HEK293 (cell line): ENCODE data around the gene ADCYAP1R1.

Experiments used
- CTCF ChIA-PET: fragments of 350-600 bp; formaldehyde crosslinking; extraction: SDS; loops from one replicate; lab custom pipeline; 2021; ENCODE audit warnings: antibody characterized with exemption; lab: Yijun Ruan, JAX
- POLR2A ChIA-PET: fragments of 300-600 bp; formaldehyde crosslinking; extraction: SDS; loops from one replicate; lab custom pipeline; 2020; ENCODE audit warnings: antibody characterized with exemption, inconsistent platforms; lab: Yijun Ruan, JAX
- H3K27ac ChIP-seq: fragments of 200-500 bp; sonication (Bioruptor generic); 2 replicates; pipeline ENCODE4 v1.5.1; 2014; ENCODE audit warnings: low read depth, low read length, control low read depth, inconsistent platforms; ENCODE audit errors: extremely low read depth
- H3K36me3 ChIP-seq, 2 experiments: fragments of 200-500 bp in 1 of 2; sonication (Bioruptor generic) in 1 of 2; 1 replicate in 1 of 2; 2 replicates in 1 of 2; pipeline ENCODE4 v1.5.1; 2014 to 2017; ENCODE audit warnings: inconsistent platforms in 2 of 2, low read length in 2 of 2; ENCODE audit not compliant: control insufficient read depth in 2 of 2, insufficient read depth in 1 of 2
- H3K4me1 ChIP-seq: fragments of 200-500 bp; sonication (Bioruptor generic); 2 replicates; pipeline ENCODE4 v1.5.1; 2014; ENCODE audit warnings: mild to moderate bottlenecking, low read length, inconsistent platforms; ENCODE audit not compliant: control insufficient read depth, insufficient read depth
- H3K4me3 ChIP-seq: 2 replicates; pipeline ENCODE4 v1.5.1; 2011; ENCODE audit warnings: low read depth, mild to moderate bottlenecking, control low read depth, low read length, moderate library complexity
- H3K9me3 ChIP-seq: fragments of 200-500 bp; sonication (Bioruptor generic); 2 replicates; pipeline ENCODE4 v1.5.1; 2014; ENCODE audit warnings: low read depth, low read length, inconsistent platforms; ENCODE audit not compliant: control insufficient read depth, insufficient read depth
- BCL11B ChIP-seq: fragments of 450-650 bp; formaldehyde crosslinking; IDR thresholded peaks from 2 replicates; pipeline ENCODE4 v1.5.1; 2016; ENCODE audit warnings: low read depth, missing biosample characterization, missing genetic modification characterization
- CTCF ChIP-seq: fragments of 450-650 bp; formaldehyde crosslinking; IDR thresholded peaks from 2 replicates; pipeline ENCODE4 v1.5.1; 2016; ENCODE audit warnings: missing biosample characterization, missing genetic modification characterization
- FEZF1 ChIP-seq: fragments of 450-650 bp; formaldehyde crosslinking; IDR thresholded peaks from 2 replicates; pipeline ENCODE4 v1.5.1; 2016; ENCODE audit warnings: missing biosample characterization, missing genetic modification characterization
- HOXA7 ChIP-seq: sonication (generic); formaldehyde crosslinking; IDR thresholded peaks from 2 replicates; pipeline ENCODE4 v1.8.1; 2022; ENCODE audit warnings: missing genetic modification reagents, borderline replicate concordance
- SCRT1 ChIP-seq: fragments of 450-650 bp; formaldehyde crosslinking; IDR thresholded peaks from 2 replicates; pipeline ENCODE4 v1.5.1; 2016; ENCODE audit warnings: missing biosample characterization, missing genetic modification characterization, borderline replicate concordance
- TCF7L2 ChIP-seq: IDR thresholded peaks from 2 replicates; pipeline ENCODE4 v1.6.1; 2011; ENCODE audit warnings: low read depth, mild to moderate bottlenecking, inconsistent platforms, low read length, moderate library complexity, borderline replicate concordance
- TSHZ1 ChIP-seq: fragments of 450-650 bp; formaldehyde crosslinking; IDR thresholded peaks from 2 replicates; pipeline ENCODE4 v1.5.1; 2016; ENCODE audit warnings: missing biosample characterization, missing genetic modification characterization, borderline replicate concordance
- YY1 ChIP-seq: fragments of 450-650 bp; formaldehyde crosslinking; IDR thresholded peaks from 2 replicates; pipeline ENCODE4 v1.5.1; 2018; ENCODE audit warnings: missing biosample characterization, missing genetic modification characterization
- ZBTB8A ChIP-seq: fragments of 450-650 bp; formaldehyde crosslinking; IDR thresholded peaks from 2 replicates; pipeline ENCODE4 v1.5.1; 2016; ENCODE audit warnings: missing biosample characterization, missing genetic modification characterization
- ZNF23 ChIP-seq: fragments of 450-650 bp; formaldehyde crosslinking; IDR thresholded peaks from 2 replicates; pipeline ENCODE4 v1.5.1; 2016; ENCODE audit warnings: missing biosample characterization, missing genetic modification characterization, borderline replicate concordance
- ZNF280C ChIP-seq: fragments of 450-650 bp; formaldehyde crosslinking; IDR thresholded peaks from 2 replicates; pipeline ENCODE4 v1.5.1; 2016; ENCODE audit warnings: missing biosample characterization, missing genetic modification characterization
- ZNF341 ChIP-seq: fragments of 450-650 bp; formaldehyde crosslinking; IDR thresholded peaks from 2 replicates; pipeline ENCODE4; 2016; ENCODE audit warnings: low read depth, missing biosample characterization, missing genetic modification characterization
- ZNF423 ChIP-seq: fragments of 450-650 bp; formaldehyde crosslinking; IDR thresholded peaks from 2 replicates; pipeline ENCODE4 v1.5.1; 2016; ENCODE audit warnings: missing biosample characterization, missing genetic modification characterization
- ZNF513 ChIP-seq: fragments of 450-650 bp; IDR thresholded peaks from 2 replicates; pipeline ENCODE4 v1.5.1; 2018; ENCODE audit warnings: missing biosample characterization, missing genetic modification characterization
- ZNF580 ChIP-seq: fragments of 450-650 bp; formaldehyde crosslinking; IDR thresholded peaks from 2 replicates; pipeline ENCODE4 v1.5.1; 2016; ENCODE audit warnings: missing biosample characterization, missing genetic modification characterization
- ZNF621 ChIP-seq: fragments of 450-650 bp; formaldehyde crosslinking; IDR thresholded peaks from 2 replicates; pipeline ENCODE4 v1.5.1; 2017; ENCODE audit warnings: missing biosample characterization, missing genetic modification characterization
- ZNF701 ChIP-seq: fragments of 450-650 bp; formaldehyde crosslinking; IDR thresholded peaks from 2 replicates; pipeline ENCODE4 v1.5.1; 2016; ENCODE audit warnings: missing biosample characterization, missing genetic modification characterization
- ZNF843 ChIP-seq: fragments of 450-650 bp; formaldehyde crosslinking; IDR thresholded peaks from 2 replicates; pipeline ENCODE4 v1.5.1; 2016; ENCODE audit warnings: missing biosample characterization, missing genetic modification characterization

The ADCYAP1R1 gene

GRCh38 chr7:31069860-31070555 lies 17.9 kb downstream of the ADCYAP1R1 start:
- H3K9me3 ChIP-seq: no peaks in the 10 kb centered on the region
- no peak overlapping the region for H3K27ac ChIP-seq
- TF ChIP-seq TCF7L2 (no peak), ZNF580 (no peak), ZNF423 (tag by site-specific recombination) (no peak), ZNF513 (tag by site-specific recombination) (no peak), FEZF1 (tag by site-specific recombination) (no peak), ZNF701 (tag by site-specific recombination) (no peak), ZNF621 (tag by site-specific recombination) (no peak), SCRT1 (tag by site-specific recombination) (no peak), CTCF (tag by site-specific recombination) (no peak), ZNF23 (tag by site-specific recombination) (no peak), TSHZ1 (tag by site-specific recombination) (no peak), ZBTB8A (tag by site-specific recombination) (no peak), ZNF843 (tag by site-specific recombination) (no peak), ZNF280C (no peak), BCL11B (tag by site-specific recombination) (no peak), YY1 (tag by site-specific recombination) (no peak), ZNF341 (no peak), HOXA7 (CRISPR knock-in tag) (no peak)
- H3K4me1 ChIP-seq: no peaks in the 10 kb centered on the region
- no peak overlapping the region for H3K4me3 ChIP-seq
- POLR2A ChIA-PET: no interaction called here
- H3K36me3 ChIP-seq: no peaks in the 10 kb centered on the region
- CTCF ChIA-PET: interaction anchor here (0.9 to 1.5 kb wide), 2 partner anchors 16 to 131 kb away, joined by 3 to 4 read pairs; no protein-coding TSS in a partner anchor
